Measurements from ENCODE around the gene CTDSP2. TPM values are rescaled to one million over a fixed set of nuclear protein-coding genes. Genes with fewer than 3 reads are reported as not detected.
"Not testable (repeated sequence)": the region's sequence is repeated elsewhere in the genome, so short reads cannot be mapped to it uniquely, and the experiment has no call there.

Gene CTDSP2
- total RNA-seq, 4 donors from 2014 or later, result 151 to 190 (median 170) TPM

DNA sequence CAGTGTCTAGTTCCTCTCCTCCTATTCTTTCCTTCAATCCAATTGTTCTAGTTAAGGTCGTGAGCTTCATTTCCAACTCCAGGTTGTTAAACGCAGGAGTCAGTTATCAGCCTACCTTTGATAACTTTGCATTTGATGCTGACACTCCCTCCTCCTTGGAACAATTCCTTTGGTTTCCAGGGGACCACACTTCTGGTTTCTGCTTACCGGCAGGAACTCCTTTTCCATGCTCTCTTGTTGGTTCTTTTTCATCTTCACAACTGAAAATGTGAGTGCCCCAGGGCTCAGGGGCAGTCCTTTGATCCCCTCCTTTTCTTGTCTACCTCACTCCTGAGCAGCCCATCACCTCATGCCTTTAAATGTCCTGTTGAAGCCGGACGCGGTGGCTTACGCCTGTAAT is 69.2 kb downstream of the CTDSP2 start:
- 82 to 89% methylated on average over 3 to 7 of the region's 7 CpGs for WGBS, 2 donors (ENCODE audit: low coverage in 1 of 2)
- H3K4me1 ChIP-seq, result peaks cover 0 to 20% (median 4%) of the 10 kb centered on the region in 3 donors
- TF ChIP-seq POLR2AphosphoS5 (IDR thresholded peaks at IDR 0.05), result no peak
- no peak for TF ChIP-seq POLR2A (IDR thresholded peaks at IDR 0.05)
- TF ChIP-seq EP300 (IDR thresholded peaks at IDR 0.05), result no peak
- TF ChIP-seq, protein P1, sequence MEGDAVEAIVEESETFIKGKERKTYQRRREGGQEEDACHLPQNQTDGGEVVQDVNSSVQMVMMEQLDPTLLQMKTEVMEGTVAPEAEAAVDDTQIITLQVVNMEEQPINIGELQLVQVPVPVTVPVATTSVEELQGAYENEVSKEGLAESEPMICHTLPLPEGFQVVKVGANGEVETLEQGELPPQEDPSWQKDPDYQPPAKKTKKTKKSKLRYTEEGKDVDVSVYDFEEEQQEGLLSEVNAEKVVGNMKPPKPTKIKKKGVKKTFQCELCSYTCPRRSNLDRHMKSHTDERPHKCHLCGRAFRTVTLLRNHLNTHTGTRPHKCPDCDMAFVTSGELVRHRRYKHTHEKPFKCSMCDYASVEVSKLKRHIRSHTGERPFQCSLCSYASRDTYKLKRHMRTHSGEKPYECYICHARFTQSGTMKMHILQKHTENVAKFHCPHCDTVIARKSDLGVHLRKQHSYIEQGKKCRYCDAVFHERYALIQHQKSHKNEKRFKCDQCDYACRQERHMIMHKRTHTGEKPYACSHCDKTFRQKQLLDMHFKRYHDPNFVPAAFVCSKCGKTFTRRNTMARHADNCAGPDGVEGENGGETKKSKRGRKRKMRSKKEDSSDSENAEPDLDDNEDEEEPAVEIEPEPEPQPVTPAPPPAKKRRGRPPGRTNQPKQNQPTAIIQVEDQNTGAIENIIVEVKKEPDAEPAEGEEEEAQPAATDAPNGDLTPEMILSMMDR (IDR thresholded peaks at IDR 0.05), result no peak
- H3K27ac ChIP-seq, result no peak overlapping the region
- H3K9me3 ChIP-seq, result no peaks in the 10 kb centered on the region
- H3K36me3 ChIP-seq, result peaks cover 0 to 49% of the 10 kb centered on the region in 2 donors
- no peak for ATAC-seq
- no peaks in the 10 kb centered on the region for H3K27me3 ChIP-seq
- H3K4me3 ChIP-seq, result no peak overlapping the region

DNA sequence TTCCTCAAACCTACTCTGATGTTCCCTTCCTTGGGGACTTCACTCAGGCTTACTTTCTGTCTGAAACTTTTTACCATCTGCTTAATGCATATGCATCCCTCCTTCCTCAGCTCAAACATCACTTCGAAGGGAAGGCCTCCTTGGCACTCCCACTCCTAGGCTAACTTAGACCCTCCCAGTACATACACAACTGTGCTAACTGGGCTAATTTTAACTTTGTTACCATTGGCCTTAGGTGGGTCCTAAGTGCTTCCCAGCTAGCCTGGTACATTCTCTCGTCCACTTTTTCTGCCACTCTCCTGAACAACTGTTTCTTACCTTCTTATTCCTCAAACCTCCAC is 70.3 kb downstream of the CTDSP2 start:
- H3K27me3 ChIP-seq, result no peaks in the 10 kb centered on the region
- H3K4me1 ChIP-seq, result peaks cover 0 to 21% (median 7%) of the 10 kb centered on the region in 3 donors
- H3K9me3 ChIP-seq, result no peaks in the 10 kb centered on the region
- WGBS, 2 donors (ENCODE audit: low coverage in 1 of 2), result 81 to 90% methylated on average over 2 of the region's 2 CpGs
- H3K36me3 ChIP-seq, result peaks cover 0 to 49% of the 10 kb centered on the region in 2 donors
- no peak for ATAC-seq
- TF ChIP-seq, protein P1 (IDR thresholded peaks at IDR 0.05), result no peak
- TF ChIP-seq EP300 (IDR thresholded peaks at IDR 0.05) (no peak), POLR2AphosphoS5 (IDR thresholded peaks at IDR 0.05) (no peak), POLR2A (IDR thresholded peaks at IDR 0.05) (no peak)
- H3K27ac ChIP-seq, result no peak overlapping the region
- H3K4me3 ChIP-seq, result no peak overlapping the region

DNA sequence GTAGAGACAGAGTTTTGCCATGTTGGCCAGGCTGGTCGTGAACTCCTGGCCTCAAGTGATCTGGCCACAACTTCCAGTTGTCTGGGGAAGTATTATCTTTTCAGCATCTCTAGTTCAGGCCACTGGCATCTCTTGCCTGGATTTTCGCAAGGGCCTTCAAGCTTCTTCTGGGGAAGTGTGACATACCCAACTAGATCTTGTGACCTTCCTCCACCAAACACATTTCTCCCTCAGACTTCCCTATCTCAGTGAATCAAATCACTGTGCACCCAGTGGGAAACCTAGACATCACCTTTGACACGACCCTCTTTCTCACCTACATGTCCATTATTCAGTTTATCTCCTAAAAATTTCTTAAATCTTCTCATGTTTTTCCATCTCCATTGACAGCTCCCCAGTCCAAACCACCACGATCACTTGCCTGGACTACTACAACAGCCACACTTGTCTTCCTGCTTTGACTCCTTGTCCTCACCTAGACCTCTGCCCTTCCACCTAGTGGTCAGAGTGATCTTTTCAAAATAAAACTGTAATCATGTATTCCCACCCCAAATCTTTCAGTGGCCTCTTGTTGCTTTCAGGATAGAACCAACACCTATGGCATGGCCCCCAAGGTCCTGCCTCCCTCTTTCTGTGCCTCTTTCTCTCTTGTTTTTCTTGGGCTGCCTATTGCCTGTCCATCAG is 70.8 kb downstream of the CTDSP2 start:
- peaks cover 0 to 27% (median 8%) of the 10 kb centered on the region in 3 donors for H3K4me1 ChIP-seq
- peaks cover 0 to 45% of the 10 kb centered on the region in 2 donors for H3K36me3 ChIP-seq
- no peaks in the 10 kb centered on the region for H3K9me3 ChIP-seq
- H3K4me3 ChIP-seq, result no peak overlapping the region
- no peak for ATAC-seq
- 77 to 79% methylated on average over 2 to 4 of the region's 4 CpGs for WGBS, 2 donors (ENCODE audit: low coverage in 1 of 2)
- no peaks in the 10 kb centered on the region for H3K27me3 ChIP-seq
- TF ChIP-seq EP300 (IDR thresholded peaks at IDR 0.05) (no peak), POLR2AphosphoS5 (IDR thresholded peaks at IDR 0.05) (no peak), POLR2A (IDR thresholded peaks at IDR 0.05) (no peak)
- TF ChIP-seq, protein P1 (IDR thresholded peaks at IDR 0.05), result no peak
- H3K27ac ChIP-seq, result no peak overlapping the region

DNA sequence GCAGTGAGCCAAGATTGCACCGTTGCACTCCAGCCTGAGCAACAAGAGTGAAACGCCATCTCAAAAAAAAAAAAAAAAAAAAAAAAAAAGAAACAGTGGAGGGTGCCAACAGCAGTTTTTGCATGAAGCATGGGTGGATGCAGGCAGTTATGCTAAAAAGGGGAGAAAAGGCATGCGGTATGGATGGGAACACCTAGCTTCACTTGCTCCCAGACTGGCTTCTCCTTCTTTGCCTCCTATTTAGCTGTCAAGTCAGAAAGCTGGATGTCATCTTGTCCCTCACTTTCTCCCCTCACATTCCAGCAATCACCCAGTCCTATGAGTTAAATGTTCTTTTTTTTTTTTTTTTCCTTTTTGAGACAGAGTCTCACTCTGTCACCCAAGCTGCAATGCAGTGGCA is 71.5 kb downstream of the CTDSP2 start:
- no peak for ATAC-seq
- Histone ChIP-seq H3K27me3 (no peaks in the 10 kb centered on the region), H3K4me3 (no peak overlapping the region), H3K27ac (no peak overlapping the region), H3K9me3 (no peaks in the 10 kb centered on the region), H3K36me3 (peaks cover 0 to 43% of the 10 kb centered on the region in 2 donors), H3K4me1 (peaks cover 0 to 27% (median 8%) of the 10 kb centered on the region in 3 donors)
- no peak for TF ChIP-seq EP300 (IDR thresholded peaks at IDR 0.05)
- TF ChIP-seq, protein P1 (IDR thresholded peaks at IDR 0.05), result no peak
- no peak for TF ChIP-seq POLR2A (IDR thresholded peaks at IDR 0.05)
- no peak for TF ChIP-seq POLR2AphosphoS5 (IDR thresholded peaks at IDR 0.05)
- WGBS, 2 donors (ENCODE audit: low coverage in 1 of 2), result 61 to 78% methylated on average over 1 to 2 of the region's 3 CpGs

DNA sequence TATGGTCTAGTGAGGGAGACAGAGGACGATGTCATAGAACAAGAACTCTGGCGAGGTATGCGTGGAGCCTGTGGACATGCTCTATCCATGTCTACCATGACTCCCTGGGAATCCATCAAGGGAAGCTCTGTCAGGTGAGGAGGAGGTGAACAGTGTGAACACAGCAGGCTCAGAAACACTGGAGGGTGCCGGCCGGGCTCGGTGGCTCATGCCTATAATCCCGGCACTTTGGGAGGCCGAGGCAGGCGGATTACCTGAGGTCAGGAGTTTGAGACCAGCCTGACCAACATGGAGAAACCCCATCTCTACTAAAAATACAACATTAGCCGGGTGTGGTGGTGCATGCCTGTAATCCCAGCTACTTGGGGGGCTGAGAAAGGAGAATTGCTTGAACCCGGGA is 71.9 kb downstream of the CTDSP2 start:
- 79 to 88% methylated on average over 1 to 6 of the region's 11 CpGs for WGBS, 2 donors (ENCODE audit: low coverage in 1 of 2)
- H3K36me3 ChIP-seq, result peaks cover 0 to 41% of the 10 kb centered on the region in 2 donors
- ATAC-seq, H3K27me3 ChIP-seq, H3K4me3 ChIP-seq, H3K9me3 ChIP-seq, H3K27ac ChIP-seq: not testable (repeated sequence)
- peaks cover 0 to 27% (median 8%) of the 10 kb centered on the region in 3 donors for H3K4me1 ChIP-seq

Measured in gastroesophageal sphincter (tissue), 4 donors.